Activated CD8-positive, alpha-beta memory T cell treated with anti-CD3 and anti-CD28 coated beads, Interleukin-2, amount 10 ng/mL, durations not matched to agents 7 days and 5 days (primary cell): ENCODE results near the gene GPR158. TPM values are rescaled to one million over a fixed set of nuclear protein-coding genes. Genes with fewer than 3 reads are reported as not detected.
"Not testable (repeated sequence)": the region's sequence is repeated elsewhere in the genome, so short reads cannot be mapped to it uniquely, and the experiment has no call there.

Experiments used
- ATAC-seq: fragments of 150-1000 bp; cut with Tn5 transposase; one replicate; pipeline ENCODE4 v1.10.0; 2021; ENCODE audit warnings: moderate library complexity
- CTCF ChIA-PET: fragments of 350-600 bp; sonication (Branson Sonifier 250); formaldehyde crosslinking; loops from one replicate; lab custom pipeline; 2021; ENCODE audit warnings: antibody characterized with exemption; lab: Charles Lee
- DNase-seq: peaks from one replicate; pipeline ENCODE4 v3.0.0-alpha.2; 2020
- H3K27ac Mint-ChIP-seq: one replicate; pipeline ENCODE4 v1.8.0; 2021; ENCODE audit warnings: mild to moderate bottlenecking, mixed read lengths
- H3K27me3 Mint-ChIP-seq: one replicate; pipeline ENCODE4 v1.8.0; 2021; ENCODE audit warnings: mixed read lengths
- H3K36me3 Mint-ChIP-seq: one replicate; pipeline ENCODE4 v1.8.0; 2021; ENCODE audit warnings: mild to moderate bottlenecking, mixed read lengths
- H3K4me1 Mint-ChIP-seq: one replicate; pipeline ENCODE4 v1.8.0; 2021; ENCODE audit warnings: mixed read lengths
- H3K4me3 Mint-ChIP-seq: one replicate; pipeline ENCODE4 v1.8.0; 2021; ENCODE audit warnings: mild to moderate bottlenecking, moderate library complexity, mixed read lengths
- H3K9me3 Mint-ChIP-seq: one replicate; pipeline ENCODE4 v1.8.0; 2022; ENCODE audit warnings: low read depth, mixed read lengths
- total RNA-seq, 2 experiments: library from RNA; stranded (reverse); gene quantifications; one replicate each; pipeline ENCODE4 v1.2.3, GENCODE V29; 2021

Gene GPR158
- total RNA-seq, 2 experiments from 2014 or later, result not detected

- Mint-ChIP-seq H3K9me3 (peaks cover 3% of the 10 kb centered on the region), H3K27ac (no peak overlapping the region), H3K4me3 (no peak overlapping the region), H3K4me1 (no peaks in the 10 kb centered on the region), H3K36me3 (no peaks in the 10 kb centered on the region), H3K27me3 (no peaks in the 10 kb centered on the region)
- CTCF ChIA-PET, result no interaction called here
- DNase-seq (no peak), ATAC-seq (no peak)
Measured at GRCh38 chr10:25294032-25294926, 119.5 kb downstream of the GPR158 start.

- DNase-seq, result no peak
Measured at GRCh38 chr10:25296324-25296723, 121.5 kb downstream of the GPR158 start.

GRCh38 chr10:25297466-25297865 is 122.7 kb downstream of the GPR158 start:
- H3K4me3 Mint-ChIP-seq, result no peak overlapping the region
- no peak for ATAC-seq
- no peaks in the 10 kb centered on the region for H3K27me3 Mint-ChIP-seq
- H3K4me1 Mint-ChIP-seq, result no peaks in the 10 kb centered on the region
- peaks cover 6% of the 10 kb centered on the region for H3K9me3 Mint-ChIP-seq
- H3K36me3 Mint-ChIP-seq, result no peaks in the 10 kb centered on the region
- CTCF ChIA-PET, result no interaction called here
- DNase-seq, result no peak
- H3K27ac Mint-ChIP-seq, result no peak overlapping the region

More at GRCh38 chr10:25296324-25296723, 121.5 kb downstream of the GPR158 start:
- no peak overlapping the region for H3K4me3 Mint-ChIP-seq
- H3K27ac Mint-ChIP-seq, result no peak overlapping the region
- no peaks in the 10 kb centered on the region for H3K4me1 Mint-ChIP-seq
- H3K27me3 Mint-ChIP-seq, result no peaks in the 10 kb centered on the region
- H3K9me3 Mint-ChIP-seq, result peaks cover 5% of the 10 kb centered on the region
- CTCF ChIA-PET, result no interaction called here
- no peaks in the 10 kb centered on the region for H3K36me3 Mint-ChIP-seq
- ATAC-seq, result no peak

- no peaks in the 10 kb centered on the region for H3K27me3 Mint-ChIP-seq
- H3K36me3 Mint-ChIP-seq, result no peaks in the 10 kb centered on the region
- H3K27ac Mint-ChIP-seq, result no peak overlapping the region
- CTCF ChIA-PET, result no interaction called here
- H3K4me1 Mint-ChIP-seq, result no peaks in the 10 kb centered on the region
- H3K4me3 Mint-ChIP-seq, result no peak overlapping the region
- DNase-seq, result no peak
- peaks cover 6% of the 10 kb centered on the region for H3K9me3 Mint-ChIP-seq
- ATAC-seq, result no peak
Measured at GRCh38 chr10:25300073-25300472, 125.3 kb downstream of the GPR158 start.

- peaks cover 5% of the 10 kb centered on the region for H3K9me3 Mint-ChIP-seq
- no peaks in the 10 kb centered on the region for H3K4me1 Mint-ChIP-seq
- no peak for DNase-seq
- no peak overlapping the region for H3K27ac Mint-ChIP-seq
- CTCF ChIA-PET, result no interaction called here
- ATAC-seq, result no peak
- no peaks in the 10 kb centered on the region for H3K36me3 Mint-ChIP-seq
- H3K27me3 Mint-ChIP-seq, result no peaks in the 10 kb centered on the region
- no peak overlapping the region for H3K4me3 Mint-ChIP-seq
Measured at GRCh38 chr10:25304606-25305005, 129.8 kb downstream of the GPR158 start.

GRCh38 chr10:25306386-25306785 is 131.6 kb downstream of the GPR158 start:
- ATAC-seq (no peak), DNase-seq (no peak)
- no peak overlapping the region for H3K4me3 Mint-ChIP-seq
- no peaks in the 10 kb centered on the region for H3K27me3 Mint-ChIP-seq
- no peaks in the 10 kb centered on the region for H3K36me3 Mint-ChIP-seq
- H3K9me3 Mint-ChIP-seq, result peaks cover 5% of the 10 kb centered on the region
- no peak overlapping the region for H3K27ac Mint-ChIP-seq
- no peaks in the 10 kb centered on the region for H3K4me1 Mint-ChIP-seq
- CTCF ChIA-PET, result no interaction called here

GRCh38 chr10:25308278-25308677 is 133.5 kb downstream of the GPR158 start:
- no peak overlapping the region for H3K27ac Mint-ChIP-seq
- H3K4me1 Mint-ChIP-seq, result no peaks in the 10 kb centered on the region
- ATAC-seq (no peak), DNase-seq (no peak)
- H3K4me3 Mint-ChIP-seq, result no peak overlapping the region
- peaks cover 4% of the 10 kb centered on the region for H3K9me3 Mint-ChIP-seq
- CTCF ChIA-PET, result no interaction called here
- H3K27me3 Mint-ChIP-seq, result no peaks in the 10 kb centered on the region
- H3K36me3 Mint-ChIP-seq, result no peaks in the 10 kb centered on the region

GRCh38 chr10:25317596-25318211 is 142.9 kb downstream of the GPR158 start:
- ATAC-seq, H3K4me3 Mint-ChIP-seq, H3K27ac Mint-ChIP-seq, CTCF ChIA-PET, H3K27me3 Mint-ChIP-seq, H3K36me3 Mint-ChIP-seq, H3K4me1 Mint-ChIP-seq, DNase-seq, H3K9me3 Mint-ChIP-seq: not testable (repeated sequence)

GRCh38 chr10:25327273-25327672 is 152.5 kb downstream of the GPR158 start:
- Mint-ChIP-seq H3K9me3 (peaks cover 5% of the 10 kb centered on the region), H3K36me3 (no peaks in the 10 kb centered on the region), H3K4me3 (no peak overlapping the region), H3K27ac (no peak overlapping the region), H3K27me3 (no peaks in the 10 kb centered on the region), H3K4me1 (no peaks in the 10 kb centered on the region)
- CTCF ChIA-PET, result no interaction called here
- no peak for ATAC-seq
- DNase-seq, result no peak

GRCh38 chr10:25328361-25328760 is 153.6 kb downstream of the GPR158 start:
- DNase-seq, result no peak
- CTCF ChIA-PET, result no interaction called here
- no peak for ATAC-seq
- H3K27ac Mint-ChIP-seq, result no peak overlapping the region
- no peak overlapping the region for H3K4me3 Mint-ChIP-seq
- no peaks in the 10 kb centered on the region for H3K36me3 Mint-ChIP-seq
- H3K27me3 Mint-ChIP-seq, result no peaks in the 10 kb centered on the region
- no peaks in the 10 kb centered on the region for H3K4me1 Mint-ChIP-seq
- peaks cover 5% of the 10 kb centered on the region for H3K9me3 Mint-ChIP-seq

- H3K9me3 Mint-ChIP-seq, H3K27me3 Mint-ChIP-seq, DNase-seq, H3K4me3 Mint-ChIP-seq, H3K36me3 Mint-ChIP-seq, H3K27ac Mint-ChIP-seq, H3K4me1 Mint-ChIP-seq, ATAC-seq, CTCF ChIA-PET: not testable (repeated sequence)
Measured at GRCh38 chr10:25329587-25329986, 154.8 kb downstream of the GPR158 start.

- CTCF ChIA-PET, result no interaction called here
- Mint-ChIP-seq H3K9me3 (no peaks in the 10 kb centered on the region), H3K27me3 (no peaks in the 10 kb centered on the region), H3K4me3 (no peak overlapping the region), H3K27ac (no peak overlapping the region), H3K4me1 (no peaks in the 10 kb centered on the region), H3K36me3 (no peaks in the 10 kb centered on the region)
- DNase-seq, result no peak
- ATAC-seq, result no peak
Measured at GRCh38 chr10:25334445-25334844, 159.6 kb downstream of the GPR158 start.

GRCh38 chr10:25336330-25336729 is 161.5 kb downstream of the GPR158 start:
- CTCF ChIA-PET, result no interaction called here
- ATAC-seq, result no peak

GRCh38 chr10:25338271-25338670 is 163.5 kb downstream of the GPR158 start:
- no peak for ATAC-seq
- no peak overlapping the region for H3K27ac Mint-ChIP-seq
- H3K36me3 Mint-ChIP-seq, result no peaks in the 10 kb centered on the region
- no peaks in the 10 kb centered on the region for H3K9me3 Mint-ChIP-seq
- H3K4me3 Mint-ChIP-seq, result no peak overlapping the region
- CTCF ChIA-PET, result no interaction called here
- no peaks in the 10 kb centered on the region for H3K27me3 Mint-ChIP-seq
- no peaks in the 10 kb centered on the region for H3K4me1 Mint-ChIP-seq
- no peak for DNase-seq

More at GRCh38 chr10:25336330-25336729, 161.5 kb downstream of the GPR158 start:
- H3K27ac Mint-ChIP-seq, result no peak overlapping the region
- H3K27me3 Mint-ChIP-seq, result no peaks in the 10 kb centered on the region
- no peaks in the 10 kb centered on the region for H3K9me3 Mint-ChIP-seq
- DNase-seq, result no peak
- no peak overlapping the region for H3K4me3 Mint-ChIP-seq
- no peaks in the 10 kb centered on the region for H3K36me3 Mint-ChIP-seq
- H3K4me1 Mint-ChIP-seq, result no peaks in the 10 kb centered on the region
